Jurkat, Clone E6-1 (cell line): ENCODE measurements around the gene TMA7B.

Experiments used
- DNase-seq: peaks from one replicate; pipeline ENCODE4 v3.0.0-alpha.2; 2011; ENCODE audit warnings: low read depth, low spot score
- H3K4me3 ChIP-seq: 2 replicates; pipeline ENCODE4 v1.5.1; 2011; ENCODE audit warnings: mild to moderate bottlenecking, low read length, control low read depth, moderate library complexity

The TMA7B gene

GRCh38 chr22:39994041-39994565 is 33.9 kb downstream of the TMA7B start:
- DNase-seq, result no peak

GRCh38 chr22:39994566-39995392 is 34.6 kb downstream of the TMA7B start, which contains the start of gene FAM83F:
Gene FAM83F (plus strand): TSS chr22:39994954. CDS start chr22:39995043, 89 bp downstream.
- no peak for DNase-seq
- H3K4me3 ChIP-seq, result no peak within 1 kb of the TSS

More at GRCh38 chr22:39994041-39994565, 33.9 kb downstream of the TMA7B start:
- H3K4me3 ChIP-seq, result no peak overlapping the region

- no peak overlapping the region for H3K4me3 ChIP-seq
- DNase-seq, result no peak
These were observed 35.4 kb downstream of the TMA7B start for GRCh38 chr22:39995393-39996252.

- no peak overlapping the region for H3K4me3 ChIP-seq
- no peak for DNase-seq
These were observed 36.5 kb downstream of the TMA7B start for GRCh38 chr22:39996732-39997131.

GRCh38 chr22:39997421-39997820 is 37.2 kb downstream of the TMA7B start:
- H3K4me3 ChIP-seq, result no peak overlapping the region
- DNase-seq, result no peak

- H3K4me3 ChIP-seq, result no peak overlapping the region
- no peak for DNase-seq
These were observed 37.9 kb downstream of the TMA7B start for GRCh38 chr22:39997939-39998726.

- DNase-seq, result no peak
- no peak overlapping the region for H3K4me3 ChIP-seq
These were observed 39.1 kb downstream of the TMA7B start for GRCh38 chr22:39999144-39999757.

- DNase-seq, result no peak
- H3K4me3 ChIP-seq, result no peak overlapping the region
These were observed 40.0 kb downstream of the TMA7B start for GRCh38 chr22:40000171-40000570.

GRCh38 chr22:40001106-40001505 is 40.9 kb downstream of the TMA7B start:
- no peak overlapping the region for H3K4me3 ChIP-seq
- no peak for DNase-seq

- no peak for DNase-seq
These were observed 41.8 kb downstream of the TMA7B start for GRCh38 chr22:40001800-40002577.

GRCh38 chr22:40002935-40003715 is 42.9 kb downstream of the TMA7B start:
- no peak overlapping the region for H3K4me3 ChIP-seq
- DNase-seq, result no peak

More at GRCh38 chr22:40001800-40002577, 41.8 kb downstream of the TMA7B start:
- no peak overlapping the region for H3K4me3 ChIP-seq

GRCh38 chr22:40004836-40005235 is 44.6 kb downstream of the TMA7B start:
- no peak for DNase-seq
- no peak overlapping the region for H3K4me3 ChIP-seq

GRCh38 chr22:40006641-40007040 is 46.4 kb downstream of the TMA7B start:
- no peak overlapping the region for H3K4me3 ChIP-seq
- peak; percentile 24 for DNase-seq

GRCh38 chr22:40007853-40008710 is 47.9 kb downstream of the TMA7B start:
- peak overlapping the region; percentile 28 for H3K4me3 ChIP-seq
- DNase-seq, result peak; percentile 89

GRCh38 chr22:40008726-40009291 is 48.6 kb downstream of the TMA7B start:
- DNase-seq, result no peak
- no peak overlapping the region; the same call in 1 of the 2 replicates for H3K4me3 ChIP-seq

GRCh38 chr22:40009292-40009774 is 49.1 kb downstream of the TMA7B start:
- H3K4me3 ChIP-seq, result peak overlapping the region; percentile 56

More at GRCh38 chr22:40009292-40009774, 49.1 kb downstream of the TMA7B start:
- DNase-seq, result no peak
